HAP-1 (cell line): ENCODE data around the gene ZNF559.
"Not testable (repeated sequence)": the region's sequence is repeated elsewhere in the genome, so short reads cannot be mapped to it uniquely, and the experiment has no call there.

Experiments used
- DNase-seq, 2 experiments: peaks; one replicate each; pipeline ENCODE4 v3.0.0-alpha.2; 2016 to 2020; ENCODE audit warnings: low spot score in 2 of 2
- H3K27me3 ChIP-seq: fragments of 250-450 bp; sonication (Bioruptor Pico); 2 replicates; pipeline ENCODE4 v1.5.1; 2020; ENCODE audit warnings: low read depth, mild to moderate bottlenecking, moderate library complexity
- H3K36me3 ChIP-seq: fragments of 250-450 bp; sonication (Bioruptor Pico); replicated peaks from 2 replicates; pipeline ENCODE4 v1.5.1; 2020; ENCODE audit warnings: mild to moderate bottlenecking
- H3K4me1 ChIP-seq: fragments of 250-450 bp; sonication (Bioruptor Pico); 2 replicates; pipeline ENCODE4 v1.5.1; 2020; ENCODE audit warnings: mild to moderate bottlenecking
- H3K4me3 ChIP-seq: fragments of 250-450 bp; sonication (Bioruptor Pico); 2 replicates; pipeline ENCODE4 v1.5.1; 2020; ENCODE audit warnings: mild to moderate bottlenecking, moderate library complexity
- H3K9me3 ChIP-seq: fragments of 250-450 bp; sonication (Bioruptor Pico); 2 replicates; pipeline ENCODE4 v1.5.1; 2020; ENCODE audit warnings: mild to moderate bottlenecking, moderate library complexity
- in situ Hi-C: fragments of 300-500 bp; cut with MboI; formaldehyde crosslinking; loops from 3 replicates; pipeline ENCODE4 v1.14.3; 2020; ENCODE audit warnings: low sequenced_read_pairs, inconsistent platforms, mixed read lengths

The ZNF559 gene

GRCh38 chr19:9322201-9322600, 1.8 kb upstream of the ZNF559 start:
- not testable (repeated sequence) for H3K4me3 ChIP-seq, H3K27me3 ChIP-seq, H3K4me1 ChIP-seq, H3K9me3 ChIP-seq, H3K36me3 ChIP-seq, DNase-seq
- in situ Hi-C loops, result loop anchor here (25.0 kb wide), 1 partner anchor 465 kb away; no protein-coding TSS in a partner anchor

GRCh38 chr19:9323557-9323918, 441 bp upstream of the ZNF559 start:
- peak; percentile 41 to 71 for DNase-seq
- peaks cover 3% of the 10 kb centered on the region; the same call in 1 of the 2 replicates for H3K4me1 ChIP-seq
- H3K27me3 ChIP-seq, result no peaks in the 10 kb centered on the region
- in situ Hi-C loops, result loop anchor here (25.0 kb wide), 1 partner anchor 464 kb away; no protein-coding TSS in a partner anchor
- peak overlapping the region; percentile 62 for H3K4me3 ChIP-seq
- H3K36me3 ChIP-seq, result no peaks in the 10 kb centered on the region
- peaks cover 8% of the 10 kb centered on the region for H3K9me3 ChIP-seq

GRCh38 chr19:9324584-9324962, 594 bp downstream of the ZNF559 start:
- no peaks in the 10 kb centered on the region for H3K36me3 ChIP-seq
- H3K9me3 ChIP-seq, result peaks cover 8% of the 10 kb centered on the region
- H3K4me1 ChIP-seq, result peaks cover 3% of the 10 kb centered on the region; the same call in 1 of the 2 replicates
- in situ Hi-C loops, result loop anchor here (25.0 kb wide), 1 partner anchor 463 kb away; no protein-coding TSS in a partner anchor
- peak overlapping the region; percentile 62 for H3K4me3 ChIP-seq
- no peaks in the 10 kb centered on the region for H3K27me3 ChIP-seq
- DNase-seq, result no peak

GRCh38 chr19:9329999-9330398, 6.0 kb downstream of the ZNF559 start:
- Histone ChIP-seq H3K36me3 (no peaks in the 10 kb centered on the region), H3K4me3 (no peak overlapping the region), H3K9me3 (peaks cover 3% of the 10 kb centered on the region), H3K4me1 (no peaks in the 10 kb centered on the region), H3K27me3 (no peaks in the 10 kb centered on the region)
- in situ Hi-C loops, result no loop called here
- no peak for DNase-seq

- Histone ChIP-seq H3K4me1 (no peaks in the 10 kb centered on the region), H3K36me3 (no peaks in the 10 kb centered on the region), H3K4me3 (no peak overlapping the region), H3K9me3 (peaks cover 23% of the 10 kb centered on the region), H3K27me3 (no peaks in the 10 kb centered on the region)
- no peak for DNase-seq
- in situ Hi-C loops, result no loop called here
These were observed 18.8 kb downstream of the ZNF559 start for GRCh38 chr19:9342610-9343304.

GRCh38 chr19:9345005-9345404, 21.0 kb downstream of the ZNF559 start:
- no peak for DNase-seq
- Histone ChIP-seq H3K9me3 (peaks cover 19% of the 10 kb centered on the region), H3K4me3 (no peak overlapping the region), H3K36me3 (no peaks in the 10 kb centered on the region), H3K4me1 (no peaks in the 10 kb centered on the region), H3K27me3 (no peaks in the 10 kb centered on the region)
- in situ Hi-C loops, result no loop called here

- no peak for DNase-seq
- Histone ChIP-seq H3K36me3 (no peaks in the 10 kb centered on the region), H3K27me3 (no peaks in the 10 kb centered on the region), H3K4me3 (no peak overlapping the region), H3K4me1 (no peaks in the 10 kb centered on the region), H3K9me3 (peaks cover 6% of the 10 kb centered on the region)
- in situ Hi-C loops, result no loop called here
These were observed 24.3 kb downstream of the ZNF559 start for GRCh38 chr19:9348253-9348652.

GRCh38 chr19:9348671-9349070, 24.7 kb downstream of the ZNF559 start:
- DNase-seq, result no peak
- Histone ChIP-seq H3K4me3 (no peak overlapping the region), H3K27me3 (no peaks in the 10 kb centered on the region), H3K4me1 (no peaks in the 10 kb centered on the region), H3K9me3 (peaks cover 3% of the 10 kb centered on the region; the same call in 1 of the 2 replicates), H3K36me3 (no peaks in the 10 kb centered on the region)
- in situ Hi-C loops, result no loop called here

- H3K4me1 ChIP-seq, result no peaks in the 10 kb centered on the region
- no peaks in the 10 kb centered on the region for H3K36me3 ChIP-seq
- H3K4me3 ChIP-seq, result no peak overlapping the region
- no peaks in the 10 kb centered on the region for H3K27me3 ChIP-seq
- H3K9me3 ChIP-seq, result no peaks in the 10 kb centered on the region; the same call in 1 of the 2 replicates
- DNase-seq, result no peak
- in situ Hi-C loops, result no loop called here
These were observed 28.5 kb downstream of the ZNF559 start for GRCh38 chr19:9352505-9352904.

- Histone ChIP-seq H3K4me1 (no peaks in the 10 kb centered on the region), H3K4me3 (no peak overlapping the region), H3K36me3 (no peaks in the 10 kb centered on the region), H3K9me3 (no peaks in the 10 kb centered on the region; the same call in 1 of the 2 replicates), H3K27me3 (no peaks in the 10 kb centered on the region)
- in situ Hi-C loops, result no loop called here
- no peak for DNase-seq
These were observed 29.0 kb downstream of the ZNF559 start for GRCh38 chr19:9353011-9353410.

- Histone ChIP-seq H3K9me3 (no peaks in the 10 kb centered on the region), H3K4me1 (no peaks in the 10 kb centered on the region), H3K4me3 (no peak overlapping the region), H3K27me3 (no peaks in the 10 kb centered on the region), H3K36me3 (no peaks in the 10 kb centered on the region)
- no peak for DNase-seq
- in situ Hi-C loops, result no loop called here
These were observed 30.7 kb downstream of the ZNF559 start for GRCh38 chr19:9354651-9355050.

GRCh38 chr19:9362905-9363304, 38.9 kb downstream of the ZNF559 start, which contains the start of gene ZNF177:
ZNF177 (plus strand) TSS chr19:9363013; CDS start chr19:9378312, 15,299 bp downstream.
- Histone ChIP-seq H3K9me3 (no peaks in the 10 kb centered on the region), H3K36me3 (no peaks in the 10 kb centered on the region), H3K4me3 (no peak within 1 kb of the TSS), H3K4me1 (no peaks in the 10 kb centered on the region), H3K27me3 (no peaks in the 10 kb centered on the region)
- in situ Hi-C loops, result no loop called here
- DNase-seq, result no peak

GRCh38 chr19:9370738-9371619, 47.0 kb downstream of the ZNF559 start:
- Histone ChIP-seq H3K36me3 (no peaks in the 10 kb centered on the region), H3K4me1 (no peaks in the 10 kb centered on the region)

GRCh38 chr19:9381361-9381785, 57.4 kb downstream of the ZNF559 start:
- H3K36me3 ChIP-seq, result no peaks in the 10 kb centered on the region
- H3K9me3 ChIP-seq, result peaks cover 8% of the 10 kb centered on the region; the same call in 1 of the 2 replicates
- H3K4me1 ChIP-seq, result no peaks in the 10 kb centered on the region
- H3K27me3 ChIP-seq, result no peaks in the 10 kb centered on the region
- no peak for DNase-seq
- H3K4me3 ChIP-seq, result no peak overlapping the region
- in situ Hi-C loops, result no loop called here

More at GRCh38 chr19:9370738-9371619, 47.0 kb downstream of the ZNF559 start:
- DNase-seq, result no peak
- in situ Hi-C loops, result no loop called here
- no peak overlapping the region for H3K4me3 ChIP-seq
- H3K9me3 ChIP-seq, result no peaks in the 10 kb centered on the region
- no peaks in the 10 kb centered on the region for H3K27me3 ChIP-seq
